MM.1S (cell line): ENCODE data around the gene ELF2.

ENCODE experiments used
- CTCF ChIP-seq: fragments of 300-600 bp; sonication (generic); IDR thresholded peaks from 2 replicates; pipeline ENCODE4 v1.5.1; 2016; ENCODE audit warnings: antibody characterized with exemption, low read length, mixed read lengths
- EZH2phosphoT487 ChIP-seq: fragments of 300-600 bp; sonication (generic); IDR thresholded peaks from 2 replicates; pipeline ENCODE4 v1.6.1; 2018; ENCODE audit warnings: antibody characterized with exemption, low read length

DNA sequence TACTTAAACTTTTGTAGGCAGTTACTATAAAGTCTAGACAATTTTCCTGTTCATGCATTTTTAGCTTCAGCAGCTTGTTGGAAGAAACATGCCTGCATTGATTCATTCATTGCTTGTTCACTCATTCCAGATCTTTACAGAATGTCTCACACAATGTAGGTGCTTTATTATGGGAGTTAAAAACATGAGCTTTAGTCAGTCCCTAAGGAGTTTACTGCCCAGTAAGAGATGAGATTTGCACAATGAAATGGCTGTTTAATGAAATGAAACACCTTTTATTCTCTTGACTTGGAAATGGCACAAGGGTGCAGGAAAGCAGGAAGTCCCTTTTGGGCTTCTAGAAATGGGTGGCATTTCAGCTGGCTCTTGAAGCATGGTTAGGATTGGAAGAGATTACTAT, 158.5 kb downstream of the ELF2 start:
- TF ChIP-seq CTCF = no peak
- no peak for TF ChIP-seq EZH2phosphoT487
